DOHH2 (cell line): ENCODE measurements around the gene KBTBD8.

ENCODE experiments used
- CTCF ChIP-seq: fragments of 200-600 bp; sonication (generic); IDR thresholded peaks from one replicate; pipeline ENCODE4 v1.5.1; 2014; ENCODE audit warnings: antibody characterized with exemption, mild to moderate bottlenecking, low read depth, low read length; ENCODE audit not compliant: poor library complexity, severe bottlenecking
- EZH2phosphoT487 ChIP-seq: fragments of 200-600 bp; sonication (generic); IDR thresholded peaks from 2 replicates; pipeline ENCODE4 v1.6.1; 2017; ENCODE audit warnings: borderline replicate concordance, mild to moderate bottlenecking, antibody characterized with exemption, low read length, moderate library complexity, mixed read lengths

- no peak for TF ChIP-seq CTCF
- no peak for TF ChIP-seq EZH2phosphoT487
Measured at GRCh38 chr3:67044955-67045354, 46.8 kb downstream of the KBTBD8 start.
